OCI-LY1 (cell line): ENCODE measurements around the gene SSX4.
"Not testable (repeated sequence)": the region's sequence is repeated elsewhere in the genome, so short reads cannot be mapped to it uniquely, and the experiment has no call there.

ENCODE experiments used
- H2AFZ ChIP-seq: fragments of 200-600 bp; sonication (generic), shearing (Covaris generic); 2 replicates; pipeline ENCODE4 v1.6.0; 2014; ENCODE audit warnings: antibody characterized with exemption, mild to moderate bottlenecking, low read length
- H3F3A ChIP-seq: fragments of 200-600 bp; sonication (generic), shearing (Covaris generic); 2 replicates; pipeline ENCODE4 v1.6.0; 2014; ENCODE audit warnings: mild to moderate bottlenecking, antibody characterized with exemption, low read length, moderate library complexity; ENCODE audit not compliant: insufficient read depth
- H3K27ac ChIP-seq: fragments of 200-600 bp; sonication (generic); 2 replicates; pipeline ENCODE4 v1.5.1; 2014; ENCODE audit warnings: low read length, mixed run types, mild to moderate bottlenecking, low read depth; ENCODE audit not compliant: poor library complexity, severe bottlenecking
- H3K27me3 ChIP-seq: fragments of 200-600 bp; sonication (generic); 2 replicates; pipeline ENCODE4 v1.6.0; 2014; ENCODE audit warnings: antibody characterized with exemption, mild to moderate bottlenecking, low read length, moderate library complexity; ENCODE audit not compliant: insufficient read depth
- H3K36me3 ChIP-seq: fragments of 200-600 bp; sonication (generic); 2 replicates; pipeline ENCODE4 v1.6.1; 2014; ENCODE audit warnings: mild to moderate bottlenecking, antibody characterized with exemption, low read length, moderate library complexity, mixed read lengths; ENCODE audit not compliant: insufficient read depth
- H3K4me1 ChIP-seq: fragments of 200-600 bp; sonication (generic); 2 replicates; pipeline ENCODE4 v1.5.1; 2014; ENCODE audit warnings: mild to moderate bottlenecking, low read length, moderate library complexity; ENCODE audit not compliant: insufficient read depth, severe bottlenecking
- H3K4me2 ChIP-seq: fragments of 200-600 bp; sonication (generic), shearing (Covaris generic); 2 replicates; pipeline ENCODE4 v1.6.1; 2014; ENCODE audit warnings: low read length
- H3K4me3 ChIP-seq: fragments of 200-600 bp; sonication (generic); 2 replicates; pipeline ENCODE4 v1.5.1; 2014; ENCODE audit warnings: low read length, low read depth, mild to moderate bottlenecking, mixed read lengths; ENCODE audit not compliant: poor library complexity, severe bottlenecking
- H3K79me2 ChIP-seq: fragments of 200-600 bp; shearing (Covaris generic); 2 replicates; pipeline ENCODE4 v1.6.1; 2016; ENCODE audit warnings: mixed run types, low read length, mixed read lengths; ENCODE audit not compliant: insufficient read depth
- H3K9ac ChIP-seq: fragments of 200-600 bp; sonication (generic), shearing (Covaris generic); 2 replicates; pipeline ENCODE4 v1.6.1; 2014; ENCODE audit warnings: mild to moderate bottlenecking, low read length, mixed read lengths
- H3K9me2 ChIP-seq: fragments of 200-600 bp; sonication (generic), shearing (Covaris generic); 2 replicates; pipeline ENCODE4 v1.6.1; 2014; ENCODE audit warnings: low read depth, mild to moderate bottlenecking, low read length, mixed read lengths
- H3K9me3 ChIP-seq: fragments of 200-600 bp; shearing (Covaris generic); 2 replicates; pipeline ENCODE4 v1.6.1; 2014; ENCODE audit warnings: low read length, mixed read lengths
- H4K20me1 ChIP-seq: fragments of 200-600 bp; sonication (generic), shearing (Covaris generic); 2 replicates; pipeline ENCODE4 v1.6.0; 2016; ENCODE audit warnings: mild to moderate bottlenecking, low read length; ENCODE audit not compliant: insufficient read depth
- EZH2 ChIP-seq: fragments of 200-600 bp; sonication (generic), shearing (Covaris generic); IDR thresholded peaks from 2 replicates; pipeline ENCODE4 v1.8.0; 2017; ENCODE audit warnings: borderline replicate concordance, mixed run types, mild to moderate bottlenecking, antibody characterized with exemption, low read length, moderate library complexity, mixed read lengths
- TF ChIP-seq, protein P1 (sequence below): fragments of 200-600 bp; sonication (generic), shearing (Covaris generic); IDR thresholded peaks from 2 replicates; pipeline ENCODE4 v1.5.1; 2017; ENCODE audit warnings: mild to moderate bottlenecking, antibody characterized with exemption, low read length, moderate library complexity, mixed read lengths

SSX4 gene, protein sequence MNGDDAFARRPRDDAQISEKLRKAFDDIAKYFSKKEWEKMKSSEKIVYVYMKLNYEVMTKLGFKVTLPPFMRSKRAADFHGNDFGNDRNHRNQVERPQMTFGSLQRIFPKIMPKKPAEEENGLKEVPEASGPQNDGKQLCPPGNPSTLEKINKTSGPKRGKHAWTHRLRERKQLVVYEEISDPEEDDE

DNA sequence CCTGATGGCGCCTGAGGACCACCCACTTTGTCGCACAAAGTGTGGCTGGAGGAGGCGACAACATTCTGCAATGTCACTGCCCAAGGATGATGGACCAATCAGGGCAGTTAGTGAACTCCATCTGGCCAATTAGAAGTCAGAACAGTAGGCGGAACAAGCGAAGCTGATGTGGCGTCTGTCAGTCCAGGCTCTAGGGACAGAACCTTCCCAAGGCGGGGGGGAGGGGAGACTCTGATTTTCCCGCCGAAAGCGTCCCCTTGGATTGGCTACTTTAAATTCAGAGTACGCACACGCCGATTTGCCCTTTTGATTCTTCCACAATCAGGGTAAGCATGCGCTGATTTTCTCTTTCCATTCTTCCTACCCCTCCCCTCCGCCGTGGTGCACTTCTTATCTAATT lies at the start of gene SSX4:
TSS of gene SSX4 (plus strand) at position 301 of the 400 bp plus-strand sequence. CDS start 515 bp downstream, outside the sequence.
- not testable (repeated sequence) for H3K9me3 ChIP-seq, H3K9me2 ChIP-seq, H4K20me1 ChIP-seq, H3F3A ChIP-seq, H3K4me2 ChIP-seq, H3K9ac ChIP-seq, H3K36me3 ChIP-seq, H3K4me3 ChIP-seq, H3K79me2 ChIP-seq, H3K27me3 ChIP-seq, H2AFZ ChIP-seq, H3K27ac ChIP-seq, H3K4me1 ChIP-seq

DNA sequence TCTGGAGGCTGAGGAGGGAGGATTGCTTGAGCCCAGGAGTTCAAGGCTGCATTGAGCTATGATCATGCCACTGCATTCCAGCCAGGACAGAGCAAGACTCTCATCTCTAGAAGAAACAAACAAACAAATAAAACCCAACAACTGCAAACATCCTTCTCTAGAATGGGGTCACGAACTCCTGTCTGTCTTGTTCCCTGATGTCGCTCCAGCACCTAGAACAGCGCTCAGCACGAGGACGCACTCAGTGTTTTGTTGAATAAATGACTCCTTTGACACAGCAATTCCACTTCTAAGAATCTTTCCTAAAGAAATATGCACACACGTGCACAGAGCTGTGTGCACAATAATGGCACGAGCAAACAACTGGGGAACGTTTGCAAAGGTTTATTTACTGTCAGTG lies 37.3 kb upstream of the SSX4 start:
- not testable (repeated sequence) for H3K9me2 ChIP-seq, H3K9ac ChIP-seq, H4K20me1 ChIP-seq, H3K4me1 ChIP-seq, H3K27me3 ChIP-seq, H3K4me3 ChIP-seq, H3K36me3 ChIP-seq, H3K4me2 ChIP-seq, H3K9me3 ChIP-seq, H2AFZ ChIP-seq, H3K79me2 ChIP-seq, H3K27ac ChIP-seq, H3F3A ChIP-seq

DNA sequence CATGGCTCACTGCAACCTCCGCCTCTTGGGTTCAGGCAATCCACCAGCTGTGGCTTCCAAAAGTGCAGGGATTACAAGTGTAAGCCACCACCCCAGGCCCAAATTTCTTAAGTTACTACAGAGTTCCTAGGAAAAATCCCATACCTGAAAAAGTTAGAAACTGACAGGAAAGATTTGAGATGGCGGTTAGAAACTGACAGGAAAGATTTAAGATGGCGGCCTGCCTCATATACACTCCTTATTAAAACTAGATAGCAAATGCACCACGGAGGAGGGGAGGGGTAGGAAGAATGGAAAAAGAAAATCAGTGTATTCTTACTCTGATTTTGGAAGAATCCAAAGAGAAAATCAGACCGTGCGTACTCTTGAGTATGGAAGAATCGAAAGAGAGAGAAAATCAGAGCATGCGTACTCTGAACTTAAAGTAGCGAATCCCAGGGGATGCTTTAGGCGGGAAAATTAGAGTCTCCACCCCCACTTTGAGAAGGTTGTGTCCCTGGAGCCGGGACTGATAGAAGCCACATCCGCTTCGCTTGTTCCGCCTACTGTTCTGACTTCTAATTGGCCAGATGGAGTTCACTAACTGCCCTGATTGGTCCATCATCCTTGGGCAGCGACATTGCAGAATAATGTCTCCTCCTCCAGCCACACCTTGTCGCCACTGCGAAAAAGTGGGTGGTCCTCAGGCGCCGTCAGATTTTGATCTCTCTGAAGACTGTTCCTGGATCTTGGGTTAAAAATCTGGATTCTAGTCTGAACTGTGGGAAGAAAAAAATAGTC lies 26.8 kb upstream of the SSX4 start, which contains the start of gene SSX3:
TSS of gene SSX3 (minus strand) at position 389 of the 780 bp plus-strand sequence. CDS start 1,454 bp downstream, outside the sequence.
- H3K79me2 ChIP-seq, H3F3A ChIP-seq, H2AFZ ChIP-seq, H4K20me1 ChIP-seq, H3K4me2 ChIP-seq, H3K27me3 ChIP-seq, H3K27ac ChIP-seq, H3K4me3 ChIP-seq, H3K9me2 ChIP-seq, H3K36me3 ChIP-seq, H3K4me1 ChIP-seq, H3K9me3 ChIP-seq, H3K9ac ChIP-seq: not testable (repeated sequence)

DNA sequence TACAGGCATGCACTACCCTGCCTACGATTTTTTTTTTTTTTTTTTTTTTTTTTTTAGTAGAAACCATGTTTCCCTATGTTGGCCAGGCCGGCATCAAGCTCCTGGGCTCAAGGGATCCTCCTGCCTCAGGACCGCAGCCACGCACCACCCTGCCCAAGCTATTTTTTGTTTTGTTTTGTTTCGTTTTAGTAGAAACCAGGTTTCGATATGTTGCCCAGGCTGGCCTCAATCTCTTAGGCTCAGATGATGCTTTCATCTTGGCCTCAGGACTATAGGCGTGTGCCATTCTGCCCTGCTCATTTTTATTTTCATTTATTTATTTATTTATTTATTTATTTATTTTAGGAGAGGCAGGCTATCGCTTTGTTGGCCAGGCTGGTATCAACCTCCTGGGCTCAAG lies 25.7 kb upstream of the SSX4 start:
- no peaks in the 10 kb centered on the region for H3K9me2 ChIP-seq
- H3F3A ChIP-seq: no peaks in the 10 kb centered on the region
- no peak overlapping the region for H3K4me2 ChIP-seq
- no peak overlapping the region for H2AFZ ChIP-seq
- no peak overlapping the region for H3K9ac ChIP-seq
- H3K27me3 ChIP-seq: no peaks in the 10 kb centered on the region
- no peak overlapping the region for H3K27ac ChIP-seq
- no peaks in the 10 kb centered on the region for H3K36me3 ChIP-seq
- H3K9me3 ChIP-seq: no peaks in the 10 kb centered on the region
- no peaks in the 10 kb centered on the region for H3K79me2 ChIP-seq
- TF ChIP-seq EZH2: no peak
- TF ChIP-seq, protein P1, sequence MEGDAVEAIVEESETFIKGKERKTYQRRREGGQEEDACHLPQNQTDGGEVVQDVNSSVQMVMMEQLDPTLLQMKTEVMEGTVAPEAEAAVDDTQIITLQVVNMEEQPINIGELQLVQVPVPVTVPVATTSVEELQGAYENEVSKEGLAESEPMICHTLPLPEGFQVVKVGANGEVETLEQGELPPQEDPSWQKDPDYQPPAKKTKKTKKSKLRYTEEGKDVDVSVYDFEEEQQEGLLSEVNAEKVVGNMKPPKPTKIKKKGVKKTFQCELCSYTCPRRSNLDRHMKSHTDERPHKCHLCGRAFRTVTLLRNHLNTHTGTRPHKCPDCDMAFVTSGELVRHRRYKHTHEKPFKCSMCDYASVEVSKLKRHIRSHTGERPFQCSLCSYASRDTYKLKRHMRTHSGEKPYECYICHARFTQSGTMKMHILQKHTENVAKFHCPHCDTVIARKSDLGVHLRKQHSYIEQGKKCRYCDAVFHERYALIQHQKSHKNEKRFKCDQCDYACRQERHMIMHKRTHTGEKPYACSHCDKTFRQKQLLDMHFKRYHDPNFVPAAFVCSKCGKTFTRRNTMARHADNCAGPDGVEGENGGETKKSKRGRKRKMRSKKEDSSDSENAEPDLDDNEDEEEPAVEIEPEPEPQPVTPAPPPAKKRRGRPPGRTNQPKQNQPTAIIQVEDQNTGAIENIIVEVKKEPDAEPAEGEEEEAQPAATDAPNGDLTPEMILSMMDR: no peak
- H4K20me1 ChIP-seq: no peaks in the 10 kb centered on the region
- H3K4me3 ChIP-seq: no peak overlapping the region
- H3K4me1 ChIP-seq: no peaks in the 10 kb centered on the region

DNA sequence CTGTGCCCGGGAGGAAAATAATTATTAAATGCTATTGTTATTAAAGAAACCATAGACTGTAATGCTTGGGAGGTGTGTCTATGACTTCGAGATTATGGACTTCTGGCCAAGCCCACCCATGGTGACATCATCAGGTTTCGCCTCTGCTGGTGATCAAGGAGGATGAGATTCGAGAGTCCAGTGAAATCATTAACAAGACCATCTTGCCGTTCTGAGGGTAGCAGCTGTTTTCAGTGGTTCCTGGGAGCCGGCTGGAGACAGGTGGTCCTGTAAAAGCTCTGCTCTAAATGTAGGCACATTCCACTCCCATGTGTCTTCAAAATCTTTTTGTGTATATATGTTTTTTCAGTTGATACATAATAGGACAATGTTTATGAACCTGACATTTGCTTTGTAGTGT lies 24.1 kb upstream of the SSX4 start:
- H3K4me3 ChIP-seq, H3K27ac ChIP-seq, H3K9me3 ChIP-seq, H3K9ac ChIP-seq, H3K79me2 ChIP-seq, H3K36me3 ChIP-seq, H3F3A ChIP-seq, H3K27me3 ChIP-seq, H3K9me2 ChIP-seq, H4K20me1 ChIP-seq, H3K4me1 ChIP-seq, H2AFZ ChIP-seq, H3K4me2 ChIP-seq: not testable (repeated sequence)

DNA sequence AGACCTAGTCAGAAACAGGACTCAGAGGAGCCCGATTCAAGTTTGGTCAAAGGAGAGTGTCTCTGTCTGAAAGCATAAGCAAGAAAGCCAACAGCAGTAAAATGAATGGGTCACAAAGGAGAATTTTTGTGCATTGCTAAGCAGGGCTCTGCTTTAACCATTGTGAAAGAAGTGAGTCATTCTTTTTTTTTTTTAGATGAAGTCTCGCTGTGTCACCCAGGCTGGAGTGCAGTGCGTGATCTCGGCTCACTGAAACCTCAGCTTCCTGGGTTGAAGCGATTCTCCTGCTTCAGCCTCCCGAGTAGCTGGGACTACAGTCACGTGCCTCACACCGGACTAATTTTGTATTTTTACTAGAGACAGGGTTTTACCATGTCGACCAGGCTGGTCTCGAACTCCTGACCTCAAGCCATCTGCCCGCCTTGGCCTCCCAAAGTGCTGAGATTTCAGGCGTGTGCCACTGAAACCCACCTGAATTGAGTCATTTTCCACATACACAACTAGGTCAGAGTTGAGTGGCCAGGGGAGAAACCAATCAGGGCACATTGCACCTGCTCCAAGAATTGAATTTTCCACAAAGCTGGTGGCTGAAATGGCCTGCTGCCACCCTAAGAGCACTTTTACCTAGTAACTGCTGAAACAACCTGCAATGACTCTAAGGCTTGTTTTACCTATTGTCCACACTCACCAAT lies 15.5 kb upstream of the SSX4 start:
- H3K9me3 ChIP-seq, H3K27me3 ChIP-seq, H3K79me2 ChIP-seq, H3K4me2 ChIP-seq, H2AFZ ChIP-seq, H3F3A ChIP-seq, H3K9me2 ChIP-seq, H3K9ac ChIP-seq, H3K4me1 ChIP-seq, H3K4me3 ChIP-seq, H4K20me1 ChIP-seq, H3K36me3 ChIP-seq, H3K27ac ChIP-seq: not testable (repeated sequence)
